ENCODE measurements around the gene MRPL27.

GRCh38 chr17:50397919-50398285 lies 24.9 kb upstream of the MRPL27 start:
- no peak for TF ChIP-seq CTCF (tag by site-specific recombination; IDR thresholded peaks at IDR 0.05)
- no peak for TF ChIP-seq ZNF280D (tag by site-specific recombination; IDR thresholded peaks at IDR 0.05)
- no peak for TF ChIP-seq ZBTB21 (tag by site-specific recombination; IDR thresholded peaks at IDR 0.05)
- TF ChIP-seq KLF10 (tag by site-specific recombination; IDR thresholded peaks at IDR 0.05), result no peak
- no peak for TF ChIP-seq ZNF548 (tag by site-specific recombination; IDR thresholded peaks at IDR 0.05)
- no peak for TF ChIP-seq YY1 (tag by site-specific recombination; IDR thresholded peaks at IDR 0.05)
- TF ChIP-seq ZNF423 (tag by site-specific recombination; IDR thresholded peaks at IDR 0.05), result no peak
- no peak for TF ChIP-seq ZNF350 (tag by site-specific recombination; IDR thresholded peaks at IDR 0.05)
- no peak for TF ChIP-seq ZNF549 (tag by site-specific recombination; IDR thresholded peaks at IDR 0.05)
